IPS-NIHi7 (cell line): Measurements from ENCODE around the gene MYO19.
"Not testable (repeated sequence)": the region's sequence is repeated elsewhere in the genome, so short reads cannot be mapped to it uniquely, and the experiment has no call there.

Source experiments
- DNase-seq: peaks from one replicate; pipeline ENCODE4 v3.0.0; 2012; ENCODE audit warnings: mixed read lengths; ENCODE audit errors: extremely low spot score

The MYO19 gene

DNA sequence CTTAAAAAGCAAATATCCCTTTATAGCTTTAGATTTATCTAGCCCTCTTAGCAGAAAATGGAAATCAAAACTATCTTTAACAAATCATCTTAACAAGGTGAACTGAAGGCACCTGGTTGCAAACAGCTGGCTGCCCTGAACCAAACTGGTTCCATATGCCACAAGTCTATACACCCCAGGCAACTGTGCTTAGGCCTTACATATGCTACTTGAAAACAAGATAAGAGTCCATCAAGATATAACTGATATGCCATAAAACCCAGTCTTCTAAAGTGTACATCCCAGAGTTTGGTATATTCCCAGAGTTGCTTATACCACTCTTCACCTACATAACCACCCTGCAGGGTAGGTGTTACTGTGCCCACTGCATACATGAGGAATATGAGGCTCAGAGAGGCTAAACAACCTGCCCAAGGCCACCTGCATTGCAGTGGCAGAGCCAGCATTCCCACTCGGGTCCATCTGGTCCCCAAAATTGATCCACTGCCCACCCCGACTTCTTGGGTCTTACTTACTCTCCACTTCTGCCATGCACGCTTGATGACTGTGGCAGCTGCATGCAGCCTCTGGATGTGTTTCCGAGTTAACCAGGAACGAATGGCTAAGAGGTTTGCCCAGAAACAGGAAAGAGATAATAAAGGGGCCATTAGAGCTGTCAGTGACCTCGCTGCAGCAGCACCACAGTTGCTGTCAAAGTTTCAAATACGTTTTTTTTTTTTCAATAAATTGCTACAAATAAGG lies 35.9 kb downstream of the MYO19 start:
- peak; percentile 3 for DNase-seq

GRCh38 chr17:36498155-36498554 lies 36.5 kb downstream of the MYO19 start:
- DNase-seq: peak; percentile 2

DNA sequence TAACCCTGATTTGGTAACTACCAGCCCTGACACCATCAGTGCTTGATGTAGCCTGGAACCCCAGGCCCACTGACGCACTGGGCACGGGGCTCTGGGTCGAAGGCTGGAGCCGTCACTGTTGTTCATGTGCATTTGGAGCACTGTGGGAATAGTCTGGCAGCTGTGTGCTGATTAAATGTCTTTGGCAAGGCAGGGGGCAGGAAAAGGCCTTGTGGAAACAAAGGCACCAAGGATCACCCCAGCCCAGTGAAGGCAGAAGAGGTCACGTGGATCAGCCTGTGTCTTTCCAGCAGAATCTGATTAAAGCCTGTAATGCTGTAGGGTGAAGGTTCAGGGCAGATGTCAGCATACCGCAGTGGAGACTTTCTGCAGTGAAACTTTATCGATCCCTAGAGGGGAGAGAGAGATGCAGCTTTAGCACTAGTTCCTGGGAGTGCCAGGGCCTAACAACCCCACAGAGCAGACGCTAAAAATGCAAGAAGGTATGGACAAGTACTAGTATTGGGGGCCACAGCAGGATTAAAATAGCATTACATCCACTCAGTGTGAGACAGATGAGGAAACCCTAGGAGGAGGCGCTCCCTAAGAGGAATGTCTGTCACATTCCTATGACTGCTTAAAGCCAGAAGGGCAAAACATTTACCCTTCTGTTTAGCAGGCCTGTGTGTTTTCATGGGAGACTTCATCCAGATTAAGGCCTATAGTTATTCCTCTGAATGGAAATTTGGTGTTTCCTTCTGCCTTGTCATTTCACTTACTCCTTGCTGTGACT lies 38.5 kb downstream of the MYO19 start:
- peak; percentile 1 for DNase-seq

DNA sequence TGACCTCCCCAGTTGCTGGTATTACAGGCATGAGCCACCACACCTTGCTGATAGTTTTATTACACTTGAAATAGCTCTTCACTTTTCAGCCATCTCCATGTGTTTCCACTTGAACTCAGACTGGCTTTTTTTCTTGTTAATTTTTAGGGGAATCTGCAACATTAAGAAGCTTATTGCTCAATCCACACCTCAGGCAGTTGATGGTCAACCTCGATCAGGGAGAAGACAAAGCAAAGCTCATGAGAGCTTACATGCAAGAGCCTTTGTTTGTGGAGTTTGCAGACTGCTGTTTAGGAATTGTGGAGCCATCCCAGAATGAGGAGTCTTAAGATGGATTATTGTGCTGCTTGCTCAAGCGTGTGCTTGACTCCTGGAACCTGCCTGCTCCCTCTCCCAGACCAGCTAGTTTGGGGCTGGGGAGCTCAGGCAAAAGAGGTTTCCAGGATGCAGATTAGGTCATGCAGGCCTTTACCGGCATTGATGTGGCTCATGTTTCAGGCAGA lies 39.5 kb downstream of the MYO19 start:
- no peak for DNase-seq

GRCh38 chr17:36494674-36495073 lies 40.0 kb downstream of the MYO19 start:
- no peak for DNase-seq

GRCh38 chr17:36493956-36494355 lies 40.7 kb downstream of the MYO19 start:
- no peak for DNase-seq

GRCh38 chr17:36486204-36487194 lies 48.2 kb downstream of the MYO19 start, which contains the start of gene ZNHIT3:
TSS of gene ZNHIT3 (plus strand) at chr17:36486681. CDS start at chr17:36486700, 19 bp downstream.
- DNase-seq: peak; percentile 95

DNA sequence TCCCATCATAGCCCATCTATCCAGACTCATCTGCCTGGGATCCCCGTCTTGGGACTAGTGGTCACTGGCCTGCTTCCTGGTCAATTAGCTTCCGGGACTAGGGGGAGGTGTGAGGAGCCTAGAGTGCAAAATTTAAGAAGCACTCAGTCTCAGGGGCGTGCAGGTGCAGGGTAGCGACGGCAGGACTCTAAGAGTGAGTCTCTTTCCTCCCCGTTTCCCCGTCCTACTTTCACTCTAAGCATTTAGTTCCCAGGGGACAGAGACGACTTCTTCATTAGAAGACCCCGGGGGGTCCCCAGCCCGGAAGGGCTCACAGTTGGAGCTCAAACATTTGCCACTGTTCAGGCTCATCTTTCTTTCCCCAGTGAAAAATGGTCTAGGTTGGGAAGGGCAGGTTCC lies 48.9 kb downstream of the MYO19 start:
- no peak for DNase-seq

DNA sequence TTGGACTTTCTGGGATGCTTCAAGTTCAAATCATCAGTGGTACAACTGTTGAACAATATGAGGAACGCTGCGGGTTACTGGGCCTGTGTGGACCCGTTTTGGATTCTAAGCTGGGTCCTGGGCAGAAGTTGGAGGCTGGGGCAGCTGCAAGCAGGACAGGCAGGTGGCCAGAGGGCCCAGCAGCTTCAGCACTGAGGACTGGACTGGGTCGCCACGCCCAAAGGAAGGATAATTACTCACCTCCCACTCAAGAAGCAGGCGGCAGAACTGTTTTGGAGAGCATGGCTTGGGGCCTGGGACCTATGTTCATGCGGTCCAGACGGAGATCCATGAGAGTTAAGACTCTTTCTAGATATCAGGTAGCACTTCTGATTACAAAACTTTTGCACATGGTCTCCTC lies 49.6 kb downstream of the MYO19 start:
- DNase-seq: no peak

- not testable (repeated sequence) for DNase-seq
These were observed 50.6 kb downstream of the MYO19 start for GRCh38 chr17:36484021-36484420.

DNA sequence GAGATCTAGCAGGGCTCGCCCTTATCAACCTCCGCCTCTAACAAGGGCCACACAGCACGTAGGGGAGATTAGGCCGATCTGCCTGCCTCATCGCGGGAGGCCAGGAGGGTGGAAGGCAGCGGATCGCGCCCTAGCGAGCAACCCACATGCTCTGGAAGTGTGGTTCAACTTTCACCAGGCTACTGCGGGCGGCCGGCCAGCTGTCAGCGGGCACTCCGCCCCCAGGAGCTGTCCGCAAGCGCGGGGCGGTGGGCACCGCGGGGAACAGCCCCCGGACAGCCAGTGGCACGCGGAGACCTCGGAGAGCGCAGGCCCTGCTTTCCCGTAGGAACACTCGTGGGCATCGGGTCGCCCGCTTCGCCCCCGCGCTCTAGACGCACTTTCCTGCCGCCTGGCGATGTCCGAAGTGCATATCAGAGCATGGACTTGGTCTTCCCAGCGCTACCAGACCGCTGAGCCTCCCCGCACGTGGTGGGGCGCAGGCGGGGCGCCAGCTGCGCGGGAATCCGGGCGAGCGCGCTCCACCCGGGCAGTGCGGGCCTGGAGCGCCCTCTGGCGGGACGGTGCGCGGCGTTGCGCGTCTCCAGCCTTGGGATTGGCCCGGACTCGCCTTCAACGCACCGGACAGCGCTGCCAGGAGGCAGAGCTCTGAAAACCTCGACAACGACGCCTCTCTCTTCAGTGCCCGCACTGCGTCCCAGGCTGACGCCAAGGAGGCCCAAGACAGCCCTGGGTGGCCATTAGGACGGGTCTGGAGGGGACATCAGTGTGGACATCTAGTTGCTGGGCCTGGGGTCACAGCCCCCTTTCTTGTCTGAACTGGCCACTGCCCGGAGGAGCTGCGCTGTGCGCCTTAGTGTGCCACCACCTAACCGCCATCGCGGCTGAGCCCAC lies 51.8 kb downstream of the MYO19 start:
- DNase-seq: peak; percentile 95

DNA sequence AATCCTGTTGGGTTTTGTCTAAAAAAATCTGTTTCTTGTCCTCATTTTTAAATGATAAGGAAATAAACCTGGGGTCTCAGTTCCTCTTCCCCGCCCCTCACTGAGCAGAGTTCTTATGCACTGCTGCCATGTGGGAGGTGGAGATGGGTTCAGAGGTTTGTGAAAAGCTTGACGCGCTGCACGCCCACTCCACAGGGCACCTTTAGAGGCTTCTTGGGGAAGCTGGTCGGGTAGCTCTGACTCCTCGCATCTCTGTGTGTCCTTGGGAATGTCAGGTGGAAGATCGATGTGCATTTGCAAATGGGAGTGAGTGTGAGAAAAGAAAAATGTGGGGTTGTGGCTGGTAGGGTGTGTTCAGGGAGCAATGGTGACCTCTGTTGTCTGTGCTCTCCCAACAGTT lies 52.8 kb downstream of the MYO19 start:
- DNase-seq: no peak

DNA sequence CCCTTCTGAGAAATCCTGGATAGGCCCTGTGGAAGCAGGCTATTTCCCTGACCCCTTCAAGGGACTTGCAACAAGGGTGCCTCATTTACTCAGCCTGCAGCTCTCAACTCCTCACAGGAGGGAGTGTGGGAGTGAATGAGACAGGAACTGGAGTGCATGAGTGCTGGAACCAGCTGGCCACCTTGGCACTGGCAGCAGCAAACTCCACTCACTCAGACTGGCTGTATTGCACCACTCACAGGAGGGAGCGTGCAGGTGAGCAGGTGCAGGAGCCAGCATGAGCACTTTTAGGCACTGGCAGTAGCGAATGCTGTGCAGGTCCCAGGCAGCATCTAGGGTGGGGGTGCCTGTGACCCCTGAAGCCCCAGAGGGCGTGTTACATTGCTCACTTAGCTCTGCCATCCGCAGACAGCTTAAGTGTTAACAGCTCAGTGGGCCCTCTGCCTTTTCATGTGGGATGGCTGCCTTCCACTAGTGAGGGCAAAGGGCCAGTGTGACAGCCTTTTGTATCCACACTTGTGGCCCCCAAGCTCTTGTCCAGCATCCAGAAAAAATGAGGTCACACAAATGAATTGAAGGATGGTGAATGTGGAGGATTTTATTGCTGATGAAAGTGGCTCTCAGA lies 59.2 kb downstream of the MYO19 start:
- no peak for DNase-seq

DNA sequence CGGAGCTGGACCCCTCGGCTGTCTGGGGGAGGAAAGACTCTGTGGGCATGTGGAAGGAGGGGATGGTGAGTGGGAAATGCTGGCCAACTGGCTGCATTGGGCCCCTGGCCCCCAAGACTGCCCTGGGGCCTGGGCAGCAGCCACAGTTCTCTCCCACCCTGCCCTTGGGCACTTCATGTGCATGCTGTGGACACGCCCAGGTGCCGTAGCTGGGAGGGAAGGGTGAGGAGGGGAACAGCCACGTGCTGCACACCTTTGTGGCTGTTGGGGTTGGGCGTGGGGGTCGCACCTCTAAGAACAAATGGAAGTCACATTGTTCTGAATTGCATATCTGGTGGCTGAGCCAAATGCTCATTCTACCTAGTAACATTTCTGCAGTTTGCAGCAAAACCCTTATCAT lies 60.1 kb downstream of the MYO19 start:
- DNase-seq: no peak

GRCh38 chr17:36470499-36470898 lies 64.2 kb downstream of the MYO19 start:
- no peak for DNase-seq

GRCh38 chr17:36469733-36470132 lies 64.9 kb downstream of the MYO19 start:
- DNase-seq: no peak

- DNase-seq: no peak
These were observed 65.6 kb downstream of the MYO19 start for GRCh38 chr17:36468903-36469635.

GRCh38 chr17:36464765-36465088 lies 69.9 kb downstream of the MYO19 start:
- DNase-seq: no peak

- DNase-seq: peak; percentile 99
These were observed 70.5 kb downstream of the MYO19 start for GRCh38 chr17:36463916-36464764.
